Endothelial cell of umbilical vein (primary cell): ENCODE measurements around the gene RCAN1.

ENCODE experiments used
- GATA2 ChIP-seq: IDR thresholded peaks from 2 replicates; pipeline ENCODE4 v1.7.0; 2011; ENCODE audit warnings: low read depth, mild to moderate bottlenecking, moderate library complexity, mixed read lengths, low read length; ENCODE audit not compliant: insufficient read length, insufficient read depth
- JUN ChIP-seq: IDR thresholded peaks from 2 replicates; pipeline ENCODE4 v1.6.1; 2011; ENCODE audit warnings: borderline replicate concordance, low read depth; ENCODE audit not compliant: insufficient read length, insufficient read depth
- POLR2A ChIP-seq: IDR thresholded peaks from 2 replicates; pipeline ENCODE4 v1.6.1; 2012; ENCODE audit warnings: low read depth, mild to moderate bottlenecking, control low read depth, low read length
- POLR2AphosphoS5 ChIP-seq: IDR thresholded peaks from 2 replicates; pipeline ENCODE4 v1.6.1; 2012; ENCODE audit warnings: low read depth, mild to moderate bottlenecking, control low read depth, low read length, moderate library complexity; ENCODE audit not compliant: insufficient read depth
- TF ChIP-seq, protein P1 (sequence below), 2 donors: IDR thresholded peaks; 1 replicate in 1 of 2; 2 replicates in 1 of 2; pipeline ENCODE4 v1.5.1; 2011; ENCODE audit warnings: low read length in 2 of 2, mild to moderate bottlenecking in 2 of 2, moderate library complexity in 2 of 2, control low read depth in 1 of 2, inconsistent platforms in 1 of 2, low read depth in 1 of 2; ENCODE audit not compliant: insufficient read depth in 1 of 2; ENCODE audit errors: extremely low read depth in 1 of 2
- TF ChIP-seq, protein P2 (sequence below): IDR thresholded peaks from 2 replicates; pipeline ENCODE4 v1.6.1; 2011; ENCODE audit not compliant: insufficient read depth, insufficient read length

DNA sequence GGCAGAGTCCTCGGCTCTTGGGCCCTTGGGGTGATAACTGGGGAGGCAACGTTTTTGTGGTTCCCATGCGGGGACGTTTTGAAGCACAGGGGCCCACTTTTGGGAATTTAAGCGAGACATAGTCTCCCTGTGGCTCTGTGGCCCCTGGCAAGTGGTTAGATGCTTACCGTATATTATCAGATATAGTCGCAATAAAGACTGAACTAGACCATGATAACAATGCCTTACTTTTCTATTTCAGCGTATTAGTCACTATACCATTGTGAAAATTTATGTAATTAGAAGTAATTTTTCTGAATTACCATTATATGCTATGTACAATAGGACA lies 538 bp upstream of the RCAN1 start:
- TF ChIP-seq POLR2A: no peak
- no peak for TF ChIP-seq GATA2
- TF ChIP-seq, protein P1, sequence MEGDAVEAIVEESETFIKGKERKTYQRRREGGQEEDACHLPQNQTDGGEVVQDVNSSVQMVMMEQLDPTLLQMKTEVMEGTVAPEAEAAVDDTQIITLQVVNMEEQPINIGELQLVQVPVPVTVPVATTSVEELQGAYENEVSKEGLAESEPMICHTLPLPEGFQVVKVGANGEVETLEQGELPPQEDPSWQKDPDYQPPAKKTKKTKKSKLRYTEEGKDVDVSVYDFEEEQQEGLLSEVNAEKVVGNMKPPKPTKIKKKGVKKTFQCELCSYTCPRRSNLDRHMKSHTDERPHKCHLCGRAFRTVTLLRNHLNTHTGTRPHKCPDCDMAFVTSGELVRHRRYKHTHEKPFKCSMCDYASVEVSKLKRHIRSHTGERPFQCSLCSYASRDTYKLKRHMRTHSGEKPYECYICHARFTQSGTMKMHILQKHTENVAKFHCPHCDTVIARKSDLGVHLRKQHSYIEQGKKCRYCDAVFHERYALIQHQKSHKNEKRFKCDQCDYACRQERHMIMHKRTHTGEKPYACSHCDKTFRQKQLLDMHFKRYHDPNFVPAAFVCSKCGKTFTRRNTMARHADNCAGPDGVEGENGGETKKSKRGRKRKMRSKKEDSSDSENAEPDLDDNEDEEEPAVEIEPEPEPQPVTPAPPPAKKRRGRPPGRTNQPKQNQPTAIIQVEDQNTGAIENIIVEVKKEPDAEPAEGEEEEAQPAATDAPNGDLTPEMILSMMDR (IDR thresholded peaks at IDR 0.05; ENCODE audit: extremely low read depth in 1 of 2, insufficient read depth in 1 of 2, low read depth in 1 of 2, low read length in 2 of 2): no peak
- no peak for TF ChIP-seq JUN
- TF ChIP-seq POLR2AphosphoS5: no peak
- TF ChIP-seq, protein P2, sequence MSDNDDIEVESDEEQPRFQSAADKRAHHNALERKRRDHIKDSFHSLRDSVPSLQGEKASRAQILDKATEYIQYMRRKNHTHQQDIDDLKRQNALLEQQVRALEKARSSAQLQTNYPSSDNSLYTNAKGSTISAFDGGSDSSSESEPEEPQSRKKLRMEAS: no peak
